Renal cortical epithelial cell (primary cell): Measurements from ENCODE around the gene SFMBT1. TPM values are rescaled to one million over a fixed set of nuclear protein-coding genes. Genes with fewer than 3 reads are reported as not detected.

Experiments used
- DNase-seq: peaks from one replicate; pipeline ENCODE4 v3.0.0-alpha.2; 2011; ENCODE audit warnings: low read depth
- total RNA-seq: library from RNA; depleted of rRNA; stranded (reverse); fragments of >200 nt; gene quantifications from 2 replicates; pipeline ENCODE4 v1.2.3, GENCODE V29; 2014

SFMBT1 gene, protein sequence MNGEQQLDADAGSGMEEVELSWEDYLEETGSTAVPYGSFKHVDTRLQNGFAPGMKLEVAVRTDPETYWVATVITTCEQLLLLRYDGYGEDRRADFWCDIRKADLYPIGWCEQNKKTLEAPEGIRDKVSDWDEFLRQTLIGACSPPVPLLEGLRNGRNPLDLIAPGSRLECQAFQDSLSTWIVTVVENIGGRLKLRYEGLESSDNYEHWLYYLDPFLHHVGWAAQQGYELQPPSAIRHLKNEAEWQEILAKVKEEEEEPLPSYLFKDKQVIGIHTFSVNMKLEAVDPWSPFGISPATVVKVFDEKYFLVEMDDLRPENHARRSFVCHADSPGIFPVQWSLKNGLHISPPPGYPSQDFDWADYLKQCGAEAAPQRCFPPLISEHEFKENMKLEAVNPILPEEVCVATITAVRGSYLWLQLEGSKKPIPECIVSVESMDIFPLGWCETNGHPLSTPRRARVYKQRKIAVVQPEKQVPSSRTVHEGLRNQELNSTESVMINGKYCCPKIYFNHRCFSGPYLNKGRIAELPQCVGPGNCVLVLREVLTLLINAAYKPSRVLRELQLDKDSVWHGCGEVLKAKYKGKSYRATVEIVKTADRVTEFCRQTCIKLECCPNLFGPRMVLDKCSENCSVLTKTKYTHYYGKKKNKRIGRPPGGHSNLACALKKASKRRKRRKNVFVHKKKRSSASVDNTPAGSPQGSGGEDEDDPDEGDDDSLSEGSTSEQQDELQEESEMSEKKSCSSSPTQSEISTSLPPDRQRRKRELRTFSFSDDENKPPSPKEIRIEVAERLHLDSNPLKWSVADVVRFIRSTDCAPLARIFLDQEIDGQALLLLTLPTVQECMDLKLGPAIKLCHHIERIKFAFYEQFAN
- 6.0 and 12.0 TPM in 2 replicates for total RNA-seq

DNA sequence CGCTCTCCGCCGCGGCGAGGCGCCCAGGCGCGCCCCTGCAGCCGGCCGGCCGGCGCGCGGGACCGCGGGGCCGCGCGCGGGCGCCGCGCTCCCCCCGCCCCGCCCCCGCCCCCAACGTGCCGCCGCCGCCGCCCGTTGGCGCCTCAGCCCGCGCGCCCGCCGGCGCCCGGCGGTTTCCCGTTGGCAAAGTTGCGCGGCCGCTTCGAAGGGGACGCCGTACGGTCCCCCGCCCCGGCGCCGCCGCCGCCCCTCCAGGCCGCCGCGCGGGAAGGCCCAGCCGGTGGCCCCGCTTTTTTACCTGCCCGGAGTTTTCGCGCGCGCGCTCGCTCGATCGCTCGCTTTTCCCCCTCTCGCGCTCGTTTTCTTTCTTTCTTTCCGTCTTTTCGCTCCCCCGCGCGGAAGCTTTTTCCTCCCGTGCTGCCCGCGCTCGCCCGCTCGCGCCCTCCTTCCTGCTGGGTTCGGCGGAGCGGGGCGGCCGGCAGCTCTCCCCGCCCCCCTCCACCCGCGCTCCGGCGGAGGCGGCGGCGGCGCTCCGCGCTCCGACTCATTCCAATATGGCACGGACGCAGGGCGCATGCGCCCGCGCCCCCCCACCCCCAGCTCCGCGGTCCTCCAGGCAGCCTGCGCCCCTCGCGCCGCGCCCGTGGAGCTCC, at the start of gene SFMBT1:
TSS of gene SFMBT1 (minus strand) at position 556 of the 653 bp plus-strand sequence. CDS start 76,945 bp downstream, outside the sequence.
- DNase-seq, result no peak

DNA sequence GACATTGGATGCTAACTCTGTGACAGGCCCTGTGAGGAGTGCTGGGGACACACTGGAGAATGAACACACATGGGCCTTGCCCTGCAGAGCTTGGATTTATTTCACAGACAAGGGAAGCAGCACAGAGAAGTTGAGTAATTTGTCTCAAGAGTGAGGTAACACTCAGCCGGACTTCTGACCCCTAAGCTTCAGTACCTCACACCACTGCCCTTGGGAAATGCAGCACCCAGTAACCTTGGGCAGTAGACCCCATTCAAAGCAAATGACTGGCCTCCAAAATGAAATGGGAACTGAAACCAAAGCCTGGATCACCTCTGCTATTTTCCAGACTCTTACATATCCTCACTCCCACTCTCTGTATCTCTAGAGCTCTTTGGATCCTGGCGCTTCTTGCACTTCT, 47.1 kb upstream of the SFMBT1 start:
- peak; percentile 44 for DNase-seq

DNA sequence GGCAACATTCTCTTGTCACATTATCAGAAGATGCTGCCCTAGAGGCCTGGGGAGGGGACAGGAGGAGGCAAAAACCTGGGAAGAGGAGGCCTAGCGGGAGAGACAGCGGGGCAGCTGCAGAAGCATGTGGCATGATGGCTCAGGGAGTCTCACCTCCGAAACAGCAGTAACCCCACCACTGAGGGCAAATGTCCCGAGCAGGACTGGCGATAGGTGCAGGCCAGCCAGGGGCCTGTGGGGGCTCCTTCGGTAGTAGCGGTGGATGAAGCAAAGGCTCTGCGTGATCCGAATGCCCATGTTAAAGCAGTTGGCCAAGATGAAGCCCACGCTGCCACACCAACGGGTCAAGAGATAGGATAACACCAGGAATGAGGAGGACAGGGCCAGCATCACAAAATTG, 46.3 kb upstream of the SFMBT1 start:
- DNase-seq, result no peak

DNA sequence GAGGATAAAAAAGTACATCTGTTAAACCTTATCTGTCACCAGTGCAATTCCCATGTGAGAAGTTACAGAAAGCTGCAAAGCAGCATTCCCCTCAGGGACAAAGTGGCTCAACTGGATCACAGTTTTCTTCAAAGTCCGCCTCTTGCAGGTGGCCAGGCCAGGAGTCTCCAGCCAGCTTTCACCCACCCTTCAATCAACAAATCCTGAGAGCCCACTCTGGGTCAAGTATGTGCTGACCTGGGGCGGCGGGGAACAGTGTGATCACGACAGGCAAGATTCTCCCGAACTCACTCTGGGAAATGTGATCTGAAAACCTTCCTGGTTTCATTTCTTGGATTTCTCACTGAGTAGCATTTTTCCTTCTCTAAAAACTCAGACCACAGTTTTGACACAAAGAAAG, 45.1 kb upstream of the SFMBT1 start:
- no peak for DNase-seq

DNA sequence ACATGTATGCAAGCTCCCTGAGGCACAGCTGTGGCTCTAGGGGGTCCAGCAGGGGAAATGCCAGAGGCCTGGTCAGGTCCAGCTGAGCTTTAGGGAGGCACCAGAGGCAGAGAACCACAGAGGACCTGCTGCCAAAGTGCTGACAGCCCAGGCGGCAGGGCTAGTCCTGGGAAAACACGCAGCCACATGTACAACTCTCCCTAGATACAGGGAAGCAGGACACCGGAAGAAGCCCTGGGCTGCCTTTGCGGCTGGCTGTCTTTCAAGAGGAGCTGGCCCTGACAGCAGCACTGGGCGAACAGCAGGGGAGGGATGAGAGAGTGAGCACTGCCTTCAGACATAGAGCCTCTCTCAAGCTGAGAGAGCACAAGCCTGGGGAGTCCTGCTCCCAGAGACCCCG, 43.6 kb upstream of the SFMBT1 start:
- no peak for DNase-seq

DNA sequence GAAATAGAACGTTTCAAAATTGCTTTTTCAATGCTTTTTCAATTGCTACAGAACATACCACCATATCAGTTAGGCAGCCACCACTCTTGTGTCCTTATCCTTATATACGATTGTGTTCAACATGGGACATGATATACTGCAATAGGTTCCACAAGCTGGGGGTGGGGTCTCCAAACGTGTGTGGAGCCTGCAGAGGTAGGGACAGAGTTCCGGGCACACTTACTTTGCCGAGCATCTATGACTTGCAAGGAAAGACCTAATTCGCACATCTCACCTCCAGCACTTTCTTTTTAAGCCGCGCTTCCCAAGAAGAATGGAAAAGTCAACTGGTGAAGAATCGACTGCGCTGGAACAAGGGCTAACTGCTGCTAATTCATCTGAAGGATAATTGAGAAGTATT, 39.6 kb upstream of the SFMBT1 start:
- DNase-seq, result no peak

DNA sequence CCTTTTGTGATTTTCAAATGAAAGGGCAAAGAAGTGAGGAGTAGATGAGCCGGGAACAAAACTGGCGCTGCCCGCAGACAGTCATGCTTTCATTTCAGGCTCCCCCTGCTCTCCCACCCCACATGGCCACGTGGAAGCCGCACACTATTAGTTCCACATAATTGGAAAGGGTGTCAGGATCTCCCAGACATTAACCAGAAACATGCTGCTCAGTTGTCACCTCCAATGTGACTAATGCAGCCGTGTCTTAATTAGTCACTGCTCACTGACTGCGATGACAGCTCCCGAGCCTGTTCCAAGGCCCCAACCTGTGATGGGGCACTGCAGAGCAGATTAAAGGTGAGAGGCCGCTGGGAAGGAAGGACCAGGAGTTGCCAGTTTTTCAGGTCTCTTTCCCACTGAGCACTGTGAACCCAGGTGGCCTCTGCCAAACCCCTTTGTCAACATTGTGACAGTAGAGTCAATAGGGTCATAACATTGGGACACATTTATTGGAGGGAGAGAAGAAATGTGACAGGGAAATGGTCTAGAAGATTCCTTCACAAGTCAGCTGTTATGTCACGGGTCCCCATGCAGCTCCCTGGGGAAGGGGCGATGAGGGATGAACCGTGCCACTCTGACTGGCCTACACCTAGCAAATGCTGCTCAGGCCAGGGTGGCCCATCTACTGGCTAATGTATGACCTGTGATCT, 38.6 kb upstream of the SFMBT1 start:
- peak; percentile 23 for DNase-seq

DNA sequence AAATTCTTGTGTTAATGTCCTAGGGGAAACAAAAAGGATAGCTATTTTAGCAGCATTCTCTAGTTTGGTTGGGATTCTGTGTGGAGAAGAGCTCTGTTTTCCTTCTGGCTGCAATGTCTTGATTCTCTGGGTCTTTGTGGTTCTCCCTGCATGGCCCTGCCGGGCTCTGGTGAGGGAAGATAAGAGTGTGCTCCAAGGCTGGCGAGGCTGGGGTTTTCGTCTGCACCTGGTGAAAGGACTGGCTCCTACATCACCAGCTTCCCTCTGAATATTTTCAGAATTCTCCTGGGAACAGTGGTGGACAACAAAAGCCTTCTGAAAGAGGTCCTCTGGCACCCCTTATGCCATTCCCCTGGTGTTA, 38.1 kb upstream of the SFMBT1 start:
- no peak for DNase-seq

DNA sequence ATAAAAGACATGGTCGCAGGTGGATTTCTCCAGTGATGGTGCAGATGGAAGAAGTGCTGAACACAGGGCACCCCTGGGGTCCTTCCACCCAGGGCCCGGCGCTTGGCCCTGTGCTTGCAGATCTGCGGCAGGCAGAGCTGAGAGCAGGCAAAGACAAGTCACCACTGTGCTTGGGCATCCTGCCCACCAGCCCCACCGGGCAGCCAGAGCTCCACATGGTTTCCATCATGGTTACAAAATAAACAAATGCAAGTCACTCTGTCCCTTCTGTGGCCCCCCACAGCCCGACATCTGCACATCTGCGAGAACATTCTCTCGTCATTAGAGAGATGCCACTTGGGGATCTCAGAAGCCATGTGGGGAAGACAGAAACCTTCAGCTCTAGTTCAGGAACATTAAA, 37.6 kb upstream of the SFMBT1 start:
- no peak for DNase-seq

DNA sequence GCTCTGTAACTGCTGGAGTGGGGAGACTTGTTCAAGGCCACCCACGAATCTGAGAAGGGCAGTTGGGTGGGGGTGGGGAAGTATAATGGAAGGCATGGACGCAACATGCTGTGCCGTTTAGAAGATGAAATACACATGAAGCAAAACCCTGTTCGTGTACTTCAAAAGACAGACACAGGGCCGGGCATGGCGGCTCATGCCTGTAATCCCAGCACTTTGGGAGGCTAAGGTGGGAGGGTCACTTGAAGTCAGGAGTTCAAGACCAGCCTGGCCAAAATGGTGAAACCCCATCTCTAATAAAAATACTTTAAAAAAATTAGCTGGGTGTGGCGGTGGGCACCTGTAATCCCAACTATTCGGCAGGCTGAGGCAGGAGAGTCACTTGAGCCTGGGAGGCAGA, 36.9 kb upstream of the SFMBT1 start:
- DNase-seq, result no peak

DNA sequence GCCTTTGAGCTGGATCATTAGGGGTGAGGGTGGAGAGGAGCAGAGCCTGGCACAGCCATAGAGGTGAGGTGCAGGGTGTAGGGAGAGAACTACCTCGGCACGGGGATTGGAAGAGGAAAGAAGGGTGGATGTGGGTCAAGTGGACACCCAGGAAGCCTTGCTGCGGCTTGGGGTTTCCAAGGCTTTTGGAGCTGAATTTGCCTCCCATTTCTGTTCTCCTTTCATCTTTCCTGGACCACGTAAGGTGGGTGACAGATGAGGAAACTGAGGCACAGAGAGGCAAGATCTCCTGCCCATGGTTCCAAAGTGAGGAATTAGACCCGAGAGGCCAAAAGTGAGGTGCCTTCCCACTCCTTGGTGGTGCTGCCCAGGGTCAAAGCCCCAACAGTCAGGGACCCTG, 35.4 kb upstream of the SFMBT1 start:
- DNase-seq, result no peak

DNA sequence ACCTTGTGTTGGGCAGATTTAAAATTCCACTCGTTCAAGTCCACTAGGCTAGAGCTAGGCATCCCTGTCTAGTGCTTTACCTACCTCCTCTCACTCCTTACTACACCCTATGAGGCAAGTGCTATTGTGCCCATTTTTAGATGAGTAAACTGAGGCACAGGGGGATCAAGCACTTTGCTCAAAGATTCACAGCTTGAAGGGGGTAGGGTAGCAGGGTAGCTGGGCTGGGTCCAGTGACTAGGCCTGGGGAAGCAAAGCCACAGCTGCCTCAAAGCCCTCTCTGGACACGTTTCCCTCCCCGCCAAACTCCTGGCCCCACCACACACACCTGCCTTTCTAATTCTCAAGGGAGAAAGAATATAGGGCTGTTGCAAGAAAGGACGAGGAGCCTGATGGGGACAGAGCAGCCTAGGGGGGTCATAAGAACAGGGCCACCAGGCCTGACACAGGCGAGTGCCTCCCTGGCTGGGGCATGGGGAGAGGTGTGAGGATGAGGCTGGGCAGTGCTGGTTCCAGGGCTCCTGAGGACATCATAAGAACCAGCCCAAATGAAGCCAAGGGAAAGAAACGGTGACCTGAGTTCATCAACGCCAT, 34.8 kb upstream of the SFMBT1 start:
- DNase-seq, result no peak

DNA sequence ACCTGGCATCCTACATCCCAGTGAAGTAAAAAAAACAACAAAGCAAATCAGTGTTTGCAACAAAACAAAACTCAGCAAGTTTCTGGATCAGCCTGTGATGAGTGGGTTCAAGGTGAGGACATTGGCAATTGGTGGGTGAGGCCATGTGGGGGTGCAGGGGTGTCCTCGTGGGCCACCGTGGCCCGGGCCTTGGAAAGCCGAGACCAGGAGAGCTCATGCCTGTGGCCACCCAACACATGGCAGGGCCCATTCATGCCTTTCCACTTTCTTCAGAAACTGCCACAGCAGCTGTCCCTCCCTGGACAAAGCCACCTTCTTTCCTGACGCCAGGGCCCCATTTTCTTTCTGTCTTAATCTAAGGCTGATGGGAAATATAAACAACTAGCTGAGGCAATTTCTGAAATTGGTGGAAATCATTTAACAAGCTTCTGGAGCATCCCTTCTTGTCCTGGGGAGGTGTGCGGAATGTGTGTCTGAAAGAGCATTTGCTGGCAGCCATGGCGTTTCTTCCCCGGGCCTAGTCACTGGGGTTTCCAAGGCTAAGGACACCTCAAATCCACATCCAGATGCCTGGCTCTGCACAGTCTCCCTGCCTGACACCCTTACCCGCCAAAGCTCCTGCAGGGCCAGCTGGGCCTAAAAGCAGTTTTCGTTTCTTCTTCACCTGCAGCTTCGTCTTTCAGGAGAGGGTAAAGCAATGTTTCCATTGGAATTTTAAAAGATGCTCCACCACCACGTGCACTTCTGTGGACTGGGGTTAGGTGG, 34.1 kb upstream of the SFMBT1 start:
- no peak for DNase-seq

DNA sequence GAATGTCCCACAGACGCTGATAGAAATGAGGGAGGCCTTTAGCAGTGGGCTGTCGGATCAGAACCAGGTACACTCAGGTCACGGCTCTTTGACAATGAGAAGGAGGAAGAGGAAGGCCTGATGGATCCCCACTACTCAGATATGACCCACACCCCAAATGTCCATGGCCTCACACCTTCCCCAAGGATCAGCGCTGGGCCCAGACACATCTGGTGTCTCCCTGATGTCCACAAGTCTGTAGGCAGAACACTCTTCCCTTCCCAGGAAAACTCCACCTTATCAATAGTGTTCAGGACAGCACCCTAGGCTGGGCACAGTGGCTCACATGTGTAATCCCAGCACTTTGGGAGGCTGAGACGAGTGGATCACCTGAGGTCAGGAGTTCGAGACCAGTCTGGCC, 33.3 kb upstream of the SFMBT1 start:
- DNase-seq, result no peak

DNA sequence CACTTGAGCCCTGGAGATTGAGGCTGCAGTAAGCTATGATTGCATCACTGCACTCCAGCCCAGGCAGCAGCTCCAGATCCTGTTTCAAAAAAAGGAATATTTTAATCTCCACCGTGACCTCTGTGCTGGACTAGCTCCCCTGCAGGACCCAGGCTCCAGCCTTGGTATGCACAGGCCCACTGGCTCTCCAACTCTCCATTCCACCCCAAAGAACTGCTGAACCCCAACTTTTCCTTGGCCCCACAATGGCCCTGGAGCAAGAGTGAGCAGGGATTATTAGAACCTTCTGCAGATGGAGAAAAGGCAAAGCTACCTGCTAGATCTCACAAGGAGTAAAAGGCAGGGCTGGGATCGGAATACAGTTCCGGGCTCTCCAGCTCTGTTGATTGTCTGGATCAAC, 32.8 kb upstream of the SFMBT1 start:
- DNase-seq, result no peak

DNA sequence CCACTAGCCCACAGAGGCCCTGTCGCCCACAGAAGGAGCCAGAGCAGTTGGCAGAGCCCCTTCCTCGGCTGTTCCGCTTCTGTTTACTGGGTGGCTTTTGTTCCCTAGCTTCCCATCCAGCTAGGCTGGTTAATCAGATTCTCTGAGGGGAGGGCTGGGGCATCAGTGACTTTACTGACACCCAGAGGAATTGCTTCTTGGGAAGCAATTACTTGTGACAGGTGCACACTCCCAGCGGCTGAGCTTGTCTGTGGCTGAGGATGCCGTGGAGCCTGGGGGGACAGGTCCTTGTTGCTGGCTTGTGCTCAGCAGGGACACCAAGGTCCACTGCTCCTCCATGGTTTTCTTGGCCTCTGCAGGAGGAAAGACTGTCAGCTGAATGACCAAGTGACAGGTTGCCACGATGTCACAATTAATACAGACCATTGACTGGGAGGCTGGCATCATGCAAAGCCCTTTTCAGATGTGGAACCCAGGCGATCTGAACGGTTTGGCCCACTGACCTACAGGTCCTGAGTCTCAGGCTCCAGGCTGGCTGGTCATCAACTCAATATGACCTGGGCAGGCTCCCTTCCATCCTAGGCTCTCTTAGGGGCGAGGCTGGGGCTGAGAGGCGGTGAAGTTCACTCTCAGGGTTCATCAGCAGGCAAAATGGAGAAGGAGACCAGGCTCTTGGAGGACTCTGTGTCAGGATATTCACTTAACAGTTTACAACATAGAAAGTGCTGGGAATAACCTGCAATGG, 31.8 kb upstream of the SFMBT1 start:
- no peak for DNase-seq

DNA sequence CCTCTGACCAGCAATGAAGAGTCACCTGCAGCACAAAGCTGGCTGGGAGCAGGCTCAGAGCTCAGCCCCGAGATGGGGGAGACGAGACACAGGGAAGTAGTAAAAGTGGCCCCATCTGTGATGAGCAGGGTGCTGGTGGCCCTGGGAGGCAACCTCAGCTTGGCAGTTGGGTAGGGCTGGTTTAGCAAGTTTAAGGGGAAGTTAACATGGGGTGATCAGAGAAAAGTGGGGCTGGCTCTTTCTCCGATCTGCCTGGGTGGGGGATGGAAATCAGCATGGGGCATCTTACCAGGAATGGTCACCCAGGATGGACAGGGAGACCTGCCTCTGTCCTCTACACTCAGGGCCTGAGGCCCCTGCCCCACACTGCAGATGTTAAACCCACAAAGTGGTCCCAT, 29.9 kb upstream of the SFMBT1 start:
- DNase-seq, result no peak

DNA sequence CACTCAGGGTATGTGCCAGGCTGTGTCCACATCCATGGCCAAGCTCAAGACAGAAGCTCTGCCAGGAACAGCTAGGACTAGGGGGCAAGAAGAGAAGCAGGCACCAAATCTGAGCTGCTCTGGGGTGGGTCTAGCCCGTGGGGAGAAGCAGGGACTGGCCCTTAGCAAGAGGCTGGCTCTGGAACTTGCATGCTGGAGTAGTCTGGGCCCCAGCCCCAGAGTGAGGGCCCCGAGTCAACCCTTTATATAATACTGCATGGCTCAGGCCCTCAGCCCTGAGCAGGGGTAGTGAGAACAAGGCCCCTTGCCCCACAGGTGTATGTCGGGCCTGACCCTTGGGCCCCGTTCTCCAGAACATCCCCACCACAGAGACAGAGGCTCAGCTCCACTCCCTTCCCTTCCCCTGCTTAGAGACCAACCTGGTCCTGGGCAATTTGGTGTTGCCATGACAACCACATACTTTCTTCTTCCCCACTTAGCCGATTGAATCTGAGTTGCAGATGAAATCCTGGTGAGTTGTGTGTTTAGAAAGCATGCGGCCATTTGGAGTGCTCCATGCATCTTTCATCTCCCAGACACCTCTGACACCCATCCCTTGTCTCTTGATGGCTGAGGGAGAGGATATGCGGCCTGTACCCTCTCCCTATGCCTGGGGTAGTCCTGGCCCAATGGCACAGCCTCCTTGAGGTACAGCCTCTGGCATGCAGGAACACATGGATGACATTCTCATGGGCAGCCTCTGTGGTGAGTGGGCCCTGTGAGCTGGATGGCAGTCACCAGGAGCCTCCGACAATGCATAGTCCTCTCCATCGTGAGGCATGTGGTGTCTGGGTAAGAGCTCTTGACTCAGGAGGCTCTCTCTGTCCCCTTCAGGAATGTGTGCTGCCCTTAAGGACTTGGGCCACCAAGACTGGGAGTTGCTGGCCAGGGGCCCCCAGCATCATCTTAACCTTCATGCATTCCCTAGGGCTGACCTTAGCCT, 29.2 kb upstream of the SFMBT1 start:
- no peak for DNase-seq

DNA sequence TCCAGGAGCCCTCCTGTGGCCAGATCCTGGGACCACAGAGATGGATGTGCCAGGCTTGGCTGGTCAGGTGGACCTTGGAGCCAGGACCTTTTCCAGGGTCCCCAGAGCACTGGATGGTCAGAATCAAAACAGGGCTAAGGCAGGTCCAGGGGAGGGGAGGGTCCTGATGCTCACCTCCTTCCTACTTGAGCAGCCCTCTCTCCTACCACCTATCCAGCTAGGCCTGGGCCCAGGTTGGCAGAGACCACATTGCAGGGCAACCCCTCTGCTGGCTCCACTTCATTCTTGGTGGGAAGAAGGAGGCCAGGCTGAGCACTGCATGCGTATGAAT, 28.5 kb upstream of the SFMBT1 start:
- DNase-seq, result no peak
